ENCODE data around the gene IL20.
"Not testable (repeated sequence)": the region's sequence is repeated elsewhere in the genome, so short reads cannot be mapped to it uniquely, and the experiment has no call there.

Gene IL20

DNA sequence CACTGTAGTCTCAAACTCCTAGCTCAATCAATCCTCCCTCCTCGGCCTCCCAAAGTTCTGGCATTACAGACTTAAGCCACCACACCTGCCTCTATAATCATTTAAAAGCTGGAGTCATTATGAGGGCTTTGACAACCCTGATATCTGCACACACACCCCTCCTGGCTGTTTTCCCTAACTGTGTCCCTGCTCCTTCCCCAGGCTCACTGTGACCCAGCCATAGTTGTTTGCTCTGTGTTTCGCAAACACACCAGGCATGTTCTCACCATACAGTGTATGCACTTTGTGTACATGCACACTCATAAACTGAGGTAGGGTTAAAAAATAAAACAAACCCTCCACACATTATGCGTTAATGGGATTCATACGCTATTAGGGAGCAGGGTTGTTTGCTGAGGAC, 21.8 kb upstream of the IL20 start:
- DNase-seq, result no peak

- no peak for DNase-seq
Measured at GRCh38 chr1:206846487-206846886, 18.9 kb upstream of the IL20 start.

- no peak for DNase-seq
Measured at GRCh38 chr1:206847337-206847834, 18.0 kb upstream of the IL20 start.

GRCh38 chr1:206847946-206848345, 17.5 kb upstream of the IL20 start:
- DNase-seq, result no peak

DNA sequence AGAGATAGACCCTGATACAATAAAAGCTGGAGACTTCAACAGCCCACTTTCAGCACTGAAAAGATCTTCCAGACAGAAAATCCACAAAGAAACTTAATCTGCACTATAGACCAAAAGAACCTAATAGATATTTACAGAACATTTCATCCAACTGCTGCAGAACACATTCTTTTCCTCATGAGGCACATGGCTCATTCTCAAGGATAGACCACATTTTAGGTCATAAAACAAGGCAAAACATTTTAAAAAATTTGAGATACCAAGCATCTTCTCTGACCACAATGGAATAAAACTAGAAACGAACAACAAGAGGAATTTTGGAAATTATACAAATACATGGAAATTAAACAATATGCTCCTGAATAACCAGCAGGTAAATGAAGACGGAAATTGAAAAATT, 15.0 kb upstream of the IL20 start:
- DNase-seq, result no peak

DNA sequence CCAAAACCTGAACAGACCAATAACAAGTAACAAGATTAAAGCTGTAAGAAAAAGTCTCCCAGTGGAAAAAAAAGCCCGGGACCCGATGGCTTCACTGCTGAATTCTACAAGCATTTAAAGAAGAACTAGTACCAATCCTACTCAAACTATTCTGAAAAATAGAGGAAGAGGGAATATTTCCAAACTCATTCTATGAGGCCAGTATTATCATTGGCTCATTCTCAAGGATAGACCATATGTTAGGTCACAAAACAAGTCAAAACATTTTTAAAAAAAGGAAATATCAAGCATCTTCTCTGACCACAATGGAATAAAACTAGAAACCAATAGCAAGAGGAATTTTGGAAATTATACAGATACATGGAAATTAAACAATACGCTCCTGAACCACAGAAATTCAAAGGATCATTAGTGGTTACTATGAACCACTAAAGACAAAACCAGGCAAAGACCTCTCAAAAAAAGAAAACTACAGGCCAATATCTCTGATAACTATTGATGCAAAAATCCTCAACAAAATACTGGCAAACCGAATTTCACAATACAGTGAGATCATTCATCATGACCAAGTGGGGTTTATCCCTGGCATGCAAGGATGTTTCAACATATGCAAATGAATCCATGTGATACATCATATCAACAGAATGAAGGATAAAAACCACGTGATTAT, 13.9 kb upstream of the IL20 start:
- DNase-seq, result peak; percentile 83

DNA sequence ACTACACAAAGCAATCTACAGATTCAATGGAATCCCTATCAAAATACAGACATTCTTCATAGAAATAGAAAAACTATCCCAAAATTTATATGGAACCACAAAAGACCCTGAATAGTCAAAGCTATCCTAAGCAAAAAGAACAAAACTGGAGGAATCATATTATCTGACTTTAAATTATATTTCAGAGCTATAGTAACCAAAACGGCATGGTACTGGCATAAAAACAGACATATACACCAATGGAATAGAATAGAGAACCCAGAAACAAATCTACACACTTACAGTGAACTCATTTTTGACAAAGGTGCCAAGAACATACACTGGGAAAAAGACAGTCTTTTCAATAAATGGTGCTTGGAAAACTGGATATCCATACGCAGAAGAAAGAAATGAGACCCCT, 12.8 kb upstream of the IL20 start:
- DNase-seq, result not testable (repeated sequence)

DNA sequence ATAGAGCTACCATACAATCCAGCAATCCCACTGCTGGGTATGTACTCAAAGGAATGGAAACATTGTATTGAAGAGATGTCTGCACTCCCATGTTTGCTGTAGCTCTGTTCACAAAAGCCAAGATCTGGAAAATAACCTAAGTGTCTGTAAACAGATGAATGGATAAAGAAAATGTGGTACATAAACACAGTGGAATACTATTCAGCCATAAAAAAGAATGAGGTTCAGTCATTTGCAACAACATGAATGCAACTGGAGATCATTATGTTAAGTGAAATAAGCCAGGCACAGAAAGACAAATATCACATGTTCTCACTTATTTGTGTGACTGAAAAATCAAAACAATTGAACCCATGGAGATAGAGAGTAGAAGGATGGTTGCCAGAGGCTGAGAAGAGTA, 11.7 kb upstream of the IL20 start:
- not testable (repeated sequence) for DNase-seq

GRCh38 chr1:206854401-206855129, 10.9 kb upstream of the IL20 start:
- DNase-seq, result no peak

DNA sequence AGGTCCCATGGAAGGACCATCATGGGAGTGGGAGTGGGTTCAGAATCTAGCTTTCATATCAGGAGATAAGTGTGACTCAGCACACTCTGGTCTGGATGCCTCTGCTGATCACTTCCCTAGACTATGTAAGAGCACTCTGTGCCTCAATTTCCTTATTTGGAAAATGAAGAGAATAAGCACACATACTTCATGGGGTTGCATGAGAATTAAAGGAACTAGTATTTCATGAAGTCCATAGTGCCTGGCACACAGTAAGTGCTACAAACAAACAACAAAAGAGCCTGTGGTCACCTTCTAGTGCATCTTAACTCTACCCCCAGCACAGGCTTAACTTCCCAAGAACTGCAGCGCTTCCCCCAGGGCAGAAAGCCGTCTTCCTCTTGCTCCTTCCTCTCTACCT, 9.6 kb upstream of the IL20 start:
- no peak for DNase-seq

GRCh38 chr1:206856674-206857464, 8.6 kb upstream of the IL20 start:
- DNase-seq, result no peak

GRCh38 chr1:206859082-206859521, 6.3 kb upstream of the IL20 start:
- no peak for DNase-seq

DNA sequence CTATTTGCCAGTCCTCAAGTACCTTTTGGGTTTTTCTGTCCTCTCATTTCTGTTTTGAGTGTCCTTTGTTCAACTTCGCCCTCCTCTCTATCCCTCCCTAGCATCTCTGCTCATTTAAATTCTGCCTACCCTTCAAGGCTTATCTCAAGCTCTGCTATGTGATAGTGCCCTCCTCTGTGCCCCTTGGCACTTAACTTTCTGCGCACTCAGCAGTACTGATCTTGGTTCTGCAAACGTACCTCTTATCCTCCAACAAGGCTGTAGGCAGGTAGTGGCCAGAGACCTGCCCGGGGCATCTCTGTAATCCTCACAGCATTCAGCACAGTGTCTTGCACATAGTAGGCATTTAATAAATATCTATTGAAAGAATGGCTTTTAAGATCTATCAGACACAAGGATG, 5.3 kb upstream of the IL20 start:
- DNase-seq, result no peak

DNA sequence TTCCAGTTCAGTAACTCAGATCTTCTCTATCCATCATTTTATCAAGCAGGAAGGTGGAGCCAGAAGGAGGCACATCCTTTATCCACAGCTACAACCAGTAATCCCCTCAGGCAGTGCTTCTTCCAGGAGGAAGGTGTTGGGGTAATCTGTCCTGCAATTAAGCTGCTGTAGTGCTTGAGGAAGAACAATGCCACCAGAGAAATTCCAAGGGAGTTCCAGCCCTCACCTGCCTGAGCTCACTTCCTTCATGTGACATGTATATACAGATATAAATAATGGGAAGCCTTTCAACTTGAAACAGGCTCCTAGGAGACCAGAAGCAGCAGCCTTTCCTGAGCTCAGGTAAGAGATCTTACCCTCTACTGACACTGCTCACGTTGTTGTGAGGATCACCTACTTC, 2.2 kb upstream of the IL20 start:
- DNase-seq, result no peak

- DNase-seq, result peak; percentile 74
Measured at GRCh38 chr1:206866062-206866461, 639 bp downstream of the IL20 start.

DNA sequence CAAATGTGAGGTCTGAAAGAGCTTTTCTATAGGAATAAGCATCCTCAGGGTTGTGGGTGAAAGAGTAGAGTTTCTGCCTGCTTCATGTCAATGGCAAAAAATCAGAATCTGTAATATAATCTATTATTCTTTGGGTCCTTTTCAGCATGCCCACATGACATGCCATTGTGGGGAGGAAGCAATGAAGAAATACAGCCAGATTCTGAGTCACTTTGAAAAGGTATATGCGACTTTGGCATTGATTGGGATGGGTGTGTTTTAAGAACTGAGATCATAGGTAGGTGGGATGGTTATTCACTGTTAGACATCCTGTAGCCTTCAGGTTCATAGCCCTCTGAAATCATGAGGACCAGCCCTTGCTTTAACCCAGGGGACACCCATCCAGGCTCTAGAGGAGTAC, 1.8 kb downstream of the IL20 start:
- DNase-seq, result no peak

GRCh38 chr1:206867716-206868115, 2.3 kb downstream of the IL20 start:
- no peak for DNase-seq

GRCh38 chr1:206868264-206868663, 2.8 kb downstream of the IL20 start:
- no peak for DNase-seq

DNA sequence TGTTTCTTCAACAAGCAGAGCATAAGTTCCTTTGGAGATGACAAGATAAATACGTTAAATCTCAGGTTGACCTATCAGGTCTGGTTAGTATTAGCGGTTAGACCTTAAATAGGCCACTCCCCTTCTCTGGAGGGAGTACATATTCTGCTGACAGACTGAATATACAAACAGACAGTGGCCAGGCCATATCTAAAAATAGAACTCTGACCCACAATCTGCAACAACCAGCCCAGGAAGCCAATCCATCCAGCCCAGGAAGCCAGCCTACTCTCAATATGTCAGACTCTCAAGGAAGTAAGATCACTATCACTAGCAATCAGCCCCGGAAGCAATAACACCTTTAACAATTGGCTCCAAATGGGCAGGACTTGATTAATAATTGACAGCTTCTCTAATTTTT, 6.7 kb downstream of the IL20 start:
- no peak for DNase-seq

GRCh38 chr1:206873603-206874188, 8.3 kb downstream of the IL20 start:
- no peak for DNase-seq

GRCh38 chr1:206875752-206876377, 10.4 kb downstream of the IL20 start:
- no peak for DNase-seq

DNA sequence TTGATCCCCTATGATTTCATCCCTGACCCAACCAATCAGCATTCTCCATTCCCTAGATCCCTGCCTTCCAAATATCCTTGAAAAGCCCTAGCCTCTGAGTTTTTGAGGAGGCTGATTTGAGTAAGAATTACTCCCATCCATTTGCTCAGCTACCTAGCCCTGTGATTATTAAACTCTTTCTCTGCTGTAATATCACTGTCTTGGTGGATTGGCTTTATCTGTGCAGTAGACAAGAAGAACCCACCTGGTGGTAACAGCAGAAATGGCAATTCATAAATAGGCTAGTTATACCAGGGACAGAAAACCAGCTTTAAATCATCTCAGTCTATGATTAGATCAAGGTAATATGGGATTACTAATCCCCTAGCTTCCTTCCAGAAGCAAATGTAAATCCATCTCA, 13.0 kb downstream of the IL20 start:
- DNase-seq, result no peak

- no peak for DNase-seq
Measured at GRCh38 chr1:206880314-206880713, 14.9 kb downstream of the IL20 start.

All from fibroblast of skin of right biceps (primary cell).